Measurements from ENCODE around the gene LRTM2.

LRTM2 gene

DNA sequence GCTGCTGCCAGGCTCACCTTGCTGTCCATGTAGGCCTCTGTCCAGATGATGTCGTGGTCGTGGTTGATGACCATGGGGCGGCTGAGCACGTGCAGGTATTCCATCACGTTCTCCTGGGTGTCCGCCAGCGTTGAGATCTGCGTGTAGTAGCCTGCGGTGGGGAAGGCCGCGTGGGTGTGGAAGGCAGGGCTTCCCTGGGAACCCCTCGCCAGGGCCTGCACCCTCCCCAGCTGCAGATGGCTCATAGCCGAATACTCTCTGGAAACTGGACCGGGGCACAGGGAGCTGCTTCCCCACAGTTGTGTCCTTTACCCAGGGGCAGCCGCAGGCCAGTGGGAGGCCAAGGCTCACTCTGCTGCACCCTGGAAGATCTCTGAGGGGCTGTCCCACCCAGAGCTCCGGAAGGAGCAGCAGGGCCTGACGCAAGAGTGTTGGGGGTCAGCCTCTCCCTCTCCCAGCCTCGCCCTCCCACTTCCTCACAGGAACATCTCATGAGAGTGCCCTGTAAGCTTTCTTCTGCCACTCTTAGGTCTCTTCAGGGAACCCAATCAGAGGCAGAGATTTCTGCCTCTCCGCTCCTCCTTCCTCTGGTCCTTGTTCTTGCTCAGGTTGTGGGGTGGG lies 62.6 kb downstream of the LRTM2 start:
- no peak for DNase-seq (ENCODE audit: low read depth in 2 of 3, low spot score in 1 of 3)

DNA sequence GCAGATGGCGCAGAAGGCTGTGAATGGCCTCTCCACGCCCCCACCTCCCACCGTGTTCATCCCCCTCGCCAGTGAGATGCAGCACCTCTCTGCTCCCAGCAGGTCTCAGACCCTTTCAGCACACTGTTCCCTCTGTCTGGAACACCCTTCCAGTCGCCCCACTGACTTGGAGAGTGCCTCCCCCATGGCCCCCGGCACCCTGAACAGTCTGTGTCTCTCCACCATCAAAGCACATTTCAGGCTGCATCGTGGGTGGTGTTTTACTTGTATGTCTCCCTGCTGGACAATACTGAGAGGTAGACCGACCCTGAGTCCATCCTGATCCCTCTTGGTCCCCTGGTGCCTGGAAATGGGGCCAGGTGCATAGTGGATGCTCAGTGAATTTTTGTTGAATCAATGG lies 63.1 kb downstream of the LRTM2 start:
- no peak for DNase-seq (ENCODE audit: low read depth in 2 of 3, low spot score in 1 of 3)

DNA sequence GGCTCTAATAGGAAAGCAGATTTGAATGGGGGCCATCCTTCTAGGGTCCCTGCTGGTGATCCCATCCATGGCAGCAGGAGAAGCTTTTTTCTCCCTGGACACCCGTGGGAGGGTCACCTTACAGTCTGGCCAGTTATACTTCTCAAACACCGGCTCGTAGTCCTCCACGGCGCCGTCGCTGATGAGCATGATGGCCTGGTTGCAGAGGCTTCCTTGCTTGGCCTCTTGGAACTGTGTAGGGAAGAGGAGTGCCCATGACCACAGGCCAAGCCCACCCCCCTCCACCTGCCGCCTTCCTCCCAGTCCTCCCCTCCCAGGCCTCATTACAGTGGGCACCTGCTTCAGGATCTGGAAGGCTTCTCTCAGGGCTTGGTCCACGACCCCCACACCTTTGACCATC lies 64.3 kb downstream of the LRTM2 start:
- no peak for DNase-seq (ENCODE audit: low read depth in 2 of 3, low spot score in 1 of 3)

DNA sequence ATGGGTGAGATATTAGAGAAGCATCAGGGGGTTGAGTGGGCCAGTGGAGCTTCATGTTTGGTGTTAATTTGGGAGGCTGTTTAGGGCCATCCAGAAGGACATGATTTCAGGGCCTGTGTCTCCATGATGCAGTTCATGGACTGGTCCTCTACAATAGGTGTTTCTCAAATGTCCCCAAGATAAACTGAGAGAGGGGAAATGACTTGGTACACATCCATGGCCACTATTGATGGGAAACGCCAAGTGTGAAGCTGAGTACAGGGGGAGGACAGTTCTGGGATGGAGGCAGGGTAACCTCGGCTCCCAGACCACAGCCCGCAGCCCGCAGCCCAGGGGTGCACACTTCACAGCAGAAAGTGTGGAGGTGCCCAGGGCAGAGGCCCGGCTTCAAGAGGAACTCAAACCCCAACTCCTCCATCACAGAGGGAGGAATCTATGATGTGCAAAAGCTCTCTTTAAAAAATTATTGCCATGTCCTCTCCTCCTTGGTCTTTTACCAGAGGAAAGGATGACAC lies 64.8 kb downstream of the LRTM2 start:
- DNase-seq (ENCODE audit: low read depth in 2 of 3, low spot score in 1 of 3) = no peak

DNA sequence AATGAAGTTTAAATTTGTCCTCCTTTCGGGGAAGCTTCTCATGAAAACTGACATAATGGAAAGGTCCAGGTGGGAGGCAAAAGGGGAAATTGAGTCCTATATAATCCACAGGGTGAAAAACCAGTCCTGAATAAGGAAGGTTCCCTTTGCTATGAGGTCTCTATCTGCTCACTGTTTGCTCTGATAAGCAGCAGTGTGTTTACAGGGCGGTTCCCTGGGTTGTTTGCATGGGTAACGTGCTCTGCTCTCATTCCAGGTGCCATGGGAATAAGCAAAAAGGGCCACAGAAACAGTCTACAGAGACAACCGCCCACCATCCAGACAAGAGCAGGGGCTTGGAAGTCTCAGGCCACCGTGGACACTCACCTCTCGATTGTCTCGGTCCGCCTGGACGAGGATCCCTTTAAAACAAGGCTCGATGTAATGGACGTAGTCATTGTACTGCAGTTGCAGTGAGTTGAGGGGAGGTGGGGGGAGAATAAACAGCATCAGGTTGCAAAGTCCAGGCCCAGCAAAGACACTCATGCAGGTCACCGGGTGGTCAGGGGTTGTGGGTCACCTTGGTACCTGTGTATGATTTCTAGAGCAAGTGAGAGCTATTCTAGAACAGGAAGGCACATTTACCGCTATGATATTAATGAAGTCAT lies 65.4 kb downstream of the LRTM2 start:
- no peak for DNase-seq (ENCODE audit: low read depth in 2 of 3, low spot score in 1 of 3)

All from stimulated activated CD4-positive, alpha-beta T cell treated with anti-CD3 and anti-CD28 coated beads, Interleukin-12 subunit alpha, Interleukin-12 subunit beta, amount 100 ng/mL, for 48 hours (primary cell).